GM21528 (cell line): ENCODE results near the gene NECAB3.

Source experiments
- ATAC-seq: cut with Tn5 transposase; IDR thresholded peaks from one replicate; pipeline ENCODE4 v1.9.1; 2021; ENCODE audit warnings: mild to moderate bottlenecking, moderate library complexity; ENCODE audit not compliant: unreplicated experiment, low FRiP score

Gene NECAB3

DNA sequence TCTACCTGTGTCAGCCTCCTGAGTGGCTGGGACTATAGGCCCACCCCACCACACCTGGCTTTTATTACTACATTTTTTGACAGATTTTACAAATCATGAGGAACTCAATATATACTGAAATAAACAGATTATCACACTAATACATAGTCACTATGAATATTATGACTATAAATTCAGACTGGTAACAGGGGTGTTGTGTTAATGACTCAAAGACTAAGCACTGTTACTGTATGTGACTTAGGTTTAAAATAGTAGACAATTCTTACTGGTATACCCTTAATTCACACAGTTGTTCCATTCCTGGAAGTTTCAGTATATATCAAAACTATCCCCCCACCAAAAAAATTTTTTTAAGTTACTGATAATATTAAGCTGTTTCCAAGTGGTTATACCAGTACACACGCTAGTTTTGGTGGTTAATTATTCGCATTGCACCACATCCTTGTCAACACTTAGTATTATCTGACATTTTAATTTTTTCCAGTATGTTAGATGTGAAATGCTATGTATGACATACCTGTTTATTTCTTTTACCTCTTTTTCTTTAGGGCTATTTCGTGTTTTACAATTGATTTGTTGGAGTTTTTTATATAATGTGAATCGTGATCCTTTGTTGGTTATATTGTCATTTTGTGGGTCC lies 46.5 kb downstream of the NECAB3 start:
- ATAC-seq: no peak

DNA sequence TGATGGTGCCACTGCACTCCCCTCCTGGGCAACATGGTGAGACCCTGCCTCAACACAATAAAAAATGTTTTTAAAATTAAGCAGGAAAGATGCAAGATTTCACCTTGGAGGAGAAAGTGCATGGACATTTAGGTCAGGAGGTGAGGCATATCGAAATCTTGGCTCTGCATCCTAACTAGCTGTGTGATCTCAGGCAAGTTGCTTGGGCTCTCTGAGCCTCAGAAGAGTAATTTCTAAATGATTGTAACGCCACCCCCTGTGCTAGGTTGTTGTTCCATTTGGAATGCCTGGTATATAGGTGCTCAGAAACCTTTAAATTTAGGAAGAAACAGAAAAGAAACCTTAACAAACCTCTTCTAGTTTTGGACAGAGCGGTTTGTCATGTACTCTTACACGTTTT lies 48.0 kb downstream of the NECAB3 start:
- ATAC-seq: no peak

DNA sequence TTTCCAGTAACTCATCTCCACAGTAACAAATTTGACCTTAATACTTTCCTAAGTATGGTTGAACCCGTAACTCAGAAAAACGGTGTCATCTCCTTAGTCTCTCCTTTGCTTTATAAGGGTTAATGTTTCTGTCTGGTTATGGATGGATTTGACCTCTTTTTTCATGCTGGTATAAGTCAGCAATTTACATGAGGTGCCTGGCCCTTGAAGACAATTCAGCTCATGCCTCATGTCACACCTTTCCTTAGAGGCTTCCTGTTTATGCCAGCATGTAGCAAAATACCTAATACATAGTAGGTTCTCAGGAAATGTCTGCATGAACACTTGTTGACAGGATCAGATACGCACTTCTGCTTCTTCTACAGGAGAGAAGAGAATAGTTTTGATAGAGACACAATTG lies 49.8 kb downstream of the NECAB3 start:
- ATAC-seq: no peak

DNA sequence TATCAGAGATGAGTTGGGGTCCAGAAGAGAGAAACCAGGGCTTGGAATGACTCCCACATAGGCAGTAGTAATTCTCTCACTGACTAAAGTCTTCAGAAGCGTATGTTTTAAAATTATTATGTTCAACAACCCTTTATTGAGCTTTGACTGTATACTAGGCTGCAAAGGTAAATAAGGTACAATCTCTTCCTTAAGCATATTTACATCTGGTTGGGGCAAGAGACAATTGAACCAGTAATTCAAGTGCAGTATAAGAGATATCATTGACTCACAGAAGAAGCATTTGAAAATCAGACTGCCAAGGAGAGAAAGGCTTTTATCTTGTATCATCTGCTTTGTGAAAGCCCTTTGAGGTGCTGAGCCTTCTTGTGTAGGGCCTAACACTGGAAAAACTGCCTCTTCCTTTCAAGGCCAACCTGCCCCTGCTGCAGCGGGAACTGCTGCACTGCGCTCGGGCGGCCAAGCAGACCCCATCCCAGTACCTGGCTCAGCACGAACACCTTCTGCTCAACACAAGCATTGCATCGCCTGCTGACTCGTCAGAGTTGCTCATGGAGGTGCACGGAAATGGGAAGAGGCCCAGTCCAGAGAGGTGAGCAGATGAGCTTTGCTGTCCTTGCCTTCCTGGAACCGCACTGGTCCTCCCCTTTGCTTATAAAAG lies 51.4 kb downstream of the NECAB3 start:
- ATAC-seq: no peak

DNA sequence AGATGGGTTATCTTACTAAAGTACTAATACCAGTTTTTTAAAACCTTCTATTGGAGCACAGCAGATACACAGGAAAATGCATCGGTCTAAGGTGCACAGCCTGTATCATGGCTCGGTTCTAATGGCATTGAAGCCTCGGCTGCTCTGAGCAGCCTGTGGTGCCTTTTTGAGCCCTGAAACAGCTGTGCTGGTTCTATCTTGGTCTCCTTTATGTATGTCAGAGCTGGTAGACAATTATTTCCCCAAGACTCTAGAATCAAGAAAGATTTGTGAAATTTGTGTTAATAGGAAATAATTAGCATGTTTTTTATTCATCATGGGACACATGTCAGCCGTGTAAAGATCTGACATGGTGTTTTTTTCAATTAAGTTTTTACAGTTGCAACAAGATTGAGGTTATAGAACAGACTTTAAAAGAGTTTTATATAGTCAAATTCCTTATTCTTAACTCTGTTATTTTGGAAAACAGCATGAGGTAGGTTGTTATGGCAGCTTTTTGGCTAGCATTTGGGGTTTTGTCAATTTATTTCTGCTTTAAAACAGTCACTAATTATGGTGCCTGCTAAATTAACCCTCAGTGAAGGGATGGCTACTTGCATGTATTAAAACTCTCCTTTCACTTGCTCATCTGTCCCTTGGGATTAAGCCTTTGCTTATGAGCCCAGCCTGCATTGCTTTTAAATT lies 52.4 kb downstream of the NECAB3 start:
- no peak for ATAC-seq

DNA sequence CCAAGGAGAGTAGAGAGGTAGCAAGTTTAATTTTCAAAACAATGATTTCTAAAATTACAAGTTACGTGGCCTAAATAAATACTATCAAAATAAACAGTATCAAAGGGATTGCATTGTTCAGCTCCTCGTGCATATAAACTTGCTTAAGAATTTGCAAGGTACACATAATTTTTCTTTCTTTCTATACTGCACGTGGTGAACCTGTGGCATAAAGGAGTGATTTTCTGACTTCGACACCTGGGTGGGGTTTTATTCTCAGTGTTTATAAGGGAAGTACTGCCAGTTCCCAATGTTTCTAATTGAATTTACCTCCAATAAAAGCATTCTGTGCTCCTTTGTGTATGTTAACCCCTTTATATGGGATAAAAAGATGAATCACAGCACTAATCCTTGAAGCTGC lies 62.2 kb downstream of the NECAB3 start:
- no peak for ATAC-seq

DNA sequence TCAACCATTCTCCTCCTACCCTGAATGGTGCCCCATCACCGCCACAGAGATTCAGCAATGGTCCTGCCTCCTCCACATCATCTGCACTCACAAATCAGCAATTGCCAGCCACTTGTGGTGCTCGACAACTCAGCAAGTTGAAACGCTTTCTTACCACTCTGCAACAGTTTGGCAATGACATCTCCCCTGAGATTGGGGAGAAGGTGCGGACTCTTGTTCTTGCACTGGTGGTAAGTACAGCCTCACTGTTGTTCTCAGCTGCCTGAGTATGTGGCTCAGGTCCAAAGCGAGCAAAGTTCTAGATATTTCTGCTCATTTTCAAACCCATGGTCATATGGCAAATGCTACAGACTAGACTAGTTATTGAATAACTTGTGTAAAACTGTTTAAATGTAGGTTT lies 63.1 kb downstream of the NECAB3 start:
- no peak for ATAC-seq

DNA sequence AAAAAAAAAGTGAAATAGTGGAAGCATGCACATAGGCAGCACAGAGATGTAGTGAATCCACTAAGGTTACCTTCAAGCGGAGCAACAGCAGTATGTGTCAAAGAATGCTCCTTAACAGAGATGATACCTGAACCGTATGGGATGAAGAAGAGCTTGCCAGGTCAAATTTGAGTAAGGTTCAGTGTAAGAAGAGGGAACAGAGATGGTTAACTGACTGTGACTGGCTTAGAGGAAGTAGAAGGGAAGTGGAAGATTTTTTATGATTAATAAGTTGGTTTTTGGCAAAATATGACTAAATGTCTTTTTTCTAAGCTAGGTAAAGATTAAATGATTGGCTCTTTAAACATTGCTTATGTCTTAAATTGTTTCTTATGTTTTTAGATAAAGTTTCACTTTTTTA lies 64.7 kb downstream of the NECAB3 start:
- ATAC-seq: no peak
